Activated naive CD4-positive, alpha-beta T cell treated with anti-CD3 and anti-CD28 coated beads, Interleukin-2, amount 50 U/mL, for 72 hours (primary cell): Measurements from ENCODE around the gene UMODL1. TPM values are rescaled to one million over a fixed set of nuclear protein-coding genes. Genes with fewer than 3 reads are reported as not detected.
A peak's percentile ranks its signal among the peaks of the same experiment; 100 is the strongest.
"Not testable (repeated sequence)": the region's sequence is repeated elsewhere in the genome, so short reads cannot be mapped to it uniquely, and the experiment has no call there.

Source experiments
- ATAC-seq, 2 donors: fragments of 150-1000 bp; cut with Tn5 transposase; 2 replicates each; pipeline ENCODE4 v1.10.0; 2021; ENCODE audit warnings: mild to moderate bottlenecking in 2 of 2, moderate library complexity in 2 of 2
- DNase-seq, 2 donors: peaks; one replicate each; pipeline ENCODE4 v3.0.0; 2021 to 2022; ENCODE audit warnings: low spot score in 2 of 2
- H3K27ac Mint-ChIP-seq, 2 donors: one replicate each; pipeline ENCODE4 v1.8.0; 2022; ENCODE audit warnings: mild to moderate bottlenecking in 2 of 2, mixed read lengths in 2 of 2
- H3K36me3 Mint-ChIP-seq, 2 donors: one replicate each; pipeline ENCODE4 v1.8.0; 2022; ENCODE audit warnings: mixed read lengths in 2 of 2
- H3K9me3 Mint-ChIP-seq, 2 donors: one replicate each; pipeline ENCODE4 v1.8.0; 2022; ENCODE audit warnings: mixed read lengths in 2 of 2
- total RNA-seq, 2 donors: library from RNA; stranded (reverse); gene quantifications; one replicate each; pipeline ENCODE4 v1.2.3, GENCODE V29; 2022

Gene UMODL1
- total RNA-seq, 2 donors from 2014 or later: 0.09 to 0.18 TPM

DNA sequence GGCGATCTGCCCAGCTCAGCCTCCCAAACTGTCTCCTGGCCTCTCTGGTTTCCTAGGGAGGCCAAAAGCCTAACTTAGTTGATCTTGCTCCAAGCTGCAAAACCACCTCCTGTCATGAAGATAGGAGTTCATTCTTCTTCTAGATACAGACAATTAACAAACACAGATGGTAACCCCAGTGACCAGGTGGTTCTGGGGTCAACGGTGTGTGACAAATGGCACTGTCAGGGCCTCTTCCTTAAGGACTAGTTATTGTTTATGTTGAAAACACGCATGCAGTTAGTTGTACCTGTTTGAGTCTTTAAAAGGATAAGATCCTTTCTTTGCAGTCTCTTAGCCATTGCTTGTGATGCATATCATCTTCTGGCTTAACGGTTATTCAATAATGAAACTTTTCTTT is 4.6 kb upstream of the UMODL1 start:
- ATAC-seq (no peak), DNase-seq (no peak)
- Mint-ChIP-seq H3K9me3 (no peaks in the 10 kb centered on the region), H3K36me3 (no peaks in the 10 kb centered on the region), H3K27ac (no peak overlapping the region)

DNA sequence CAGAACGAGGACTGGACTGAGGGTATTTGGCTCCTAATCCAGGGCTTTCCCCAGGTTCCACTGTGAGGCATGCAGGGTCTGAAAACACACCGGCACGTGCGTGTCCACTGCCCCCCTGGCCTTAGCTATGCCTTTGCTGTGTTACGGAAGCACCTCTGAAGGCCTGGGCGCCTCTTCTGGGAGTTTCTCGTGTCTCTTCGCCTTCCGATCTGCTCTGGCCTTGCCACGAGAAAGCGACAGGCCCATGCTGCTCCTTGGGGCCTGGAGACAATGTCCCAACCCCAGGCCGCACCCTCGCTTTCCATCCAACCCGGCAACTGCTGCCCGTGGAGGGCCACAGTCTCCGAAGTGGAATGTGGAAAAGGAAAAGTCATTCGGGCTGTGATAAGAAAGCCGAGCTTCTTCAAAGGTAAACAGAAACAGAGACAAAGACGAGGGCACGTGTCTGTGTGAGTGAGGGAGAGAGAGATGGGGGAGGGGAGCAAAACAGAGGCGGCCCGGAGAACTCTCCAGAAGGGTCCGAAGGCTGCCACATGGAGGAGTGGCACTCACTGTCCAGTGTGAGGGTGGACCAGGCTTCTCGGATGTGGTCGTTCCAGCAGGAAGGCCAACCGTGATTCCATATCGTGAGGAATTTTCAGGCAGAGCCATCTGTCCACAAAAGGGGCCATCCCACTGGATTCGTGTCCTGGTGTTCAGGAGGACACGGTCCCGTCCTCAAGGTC is 3.4 kb upstream of the UMODL1 start:
- H3K36me3 Mint-ChIP-seq: no peaks in the 10 kb centered on the region
- no peaks in the 10 kb centered on the region for H3K9me3 Mint-ChIP-seq
- H3K27ac Mint-ChIP-seq: peak overlapping the region; percentile 53 to 81
- DNase-seq (no peak), ATAC-seq (no peak)

- Mint-ChIP-seq H3K27ac (no peak overlapping the region), H3K36me3 (no peaks in the 10 kb centered on the region), H3K9me3 (no peaks in the 10 kb centered on the region)
- ATAC-seq: no peak
- no peak for DNase-seq
Observed at GRCh38 chr21:42068256-42068545, 2.9 kb upstream of the UMODL1 start.

GRCh38 chr21:42068592-42068991 is 2.5 kb upstream of the UMODL1 start:
- H3K9me3 Mint-ChIP-seq: no peaks in the 10 kb centered on the region
- ATAC-seq (no peak), DNase-seq (no peak)
- no peaks in the 10 kb centered on the region for H3K36me3 Mint-ChIP-seq
- no peak overlapping the region for H3K27ac Mint-ChIP-seq

DNA sequence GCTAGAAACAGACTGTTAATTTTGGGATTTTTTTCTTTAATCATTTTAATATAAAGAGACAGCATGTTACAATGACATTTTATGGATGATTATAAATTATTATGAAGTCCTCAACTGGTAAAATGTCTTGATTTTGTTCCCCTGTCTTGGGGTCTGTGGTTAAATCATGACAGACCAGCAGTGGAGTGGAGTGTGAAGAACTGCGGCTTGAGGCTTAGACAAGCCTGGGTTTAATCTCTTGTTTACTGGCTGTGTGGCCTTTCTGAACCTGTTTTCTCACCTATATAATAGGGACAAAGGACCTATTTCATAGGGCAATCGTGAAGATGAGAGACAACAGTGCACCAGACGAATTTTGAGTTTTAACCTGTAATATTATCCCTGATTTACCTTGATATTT is 1.8 kb upstream of the UMODL1 start:
- ATAC-seq: no peak
- no peak overlapping the region for H3K27ac Mint-ChIP-seq
- H3K36me3 Mint-ChIP-seq: no peaks in the 10 kb centered on the region
- no peaks in the 10 kb centered on the region for H3K9me3 Mint-ChIP-seq
- no peak for DNase-seq

GRCh38 chr21:42069843-42070242 is 1.3 kb upstream of the UMODL1 start:
- no peak for DNase-seq
- Mint-ChIP-seq H3K27ac (no peak overlapping the region), H3K36me3 (no peaks in the 10 kb centered on the region), H3K9me3 (no peaks in the 10 kb centered on the region)
- ATAC-seq: no peak

DNA sequence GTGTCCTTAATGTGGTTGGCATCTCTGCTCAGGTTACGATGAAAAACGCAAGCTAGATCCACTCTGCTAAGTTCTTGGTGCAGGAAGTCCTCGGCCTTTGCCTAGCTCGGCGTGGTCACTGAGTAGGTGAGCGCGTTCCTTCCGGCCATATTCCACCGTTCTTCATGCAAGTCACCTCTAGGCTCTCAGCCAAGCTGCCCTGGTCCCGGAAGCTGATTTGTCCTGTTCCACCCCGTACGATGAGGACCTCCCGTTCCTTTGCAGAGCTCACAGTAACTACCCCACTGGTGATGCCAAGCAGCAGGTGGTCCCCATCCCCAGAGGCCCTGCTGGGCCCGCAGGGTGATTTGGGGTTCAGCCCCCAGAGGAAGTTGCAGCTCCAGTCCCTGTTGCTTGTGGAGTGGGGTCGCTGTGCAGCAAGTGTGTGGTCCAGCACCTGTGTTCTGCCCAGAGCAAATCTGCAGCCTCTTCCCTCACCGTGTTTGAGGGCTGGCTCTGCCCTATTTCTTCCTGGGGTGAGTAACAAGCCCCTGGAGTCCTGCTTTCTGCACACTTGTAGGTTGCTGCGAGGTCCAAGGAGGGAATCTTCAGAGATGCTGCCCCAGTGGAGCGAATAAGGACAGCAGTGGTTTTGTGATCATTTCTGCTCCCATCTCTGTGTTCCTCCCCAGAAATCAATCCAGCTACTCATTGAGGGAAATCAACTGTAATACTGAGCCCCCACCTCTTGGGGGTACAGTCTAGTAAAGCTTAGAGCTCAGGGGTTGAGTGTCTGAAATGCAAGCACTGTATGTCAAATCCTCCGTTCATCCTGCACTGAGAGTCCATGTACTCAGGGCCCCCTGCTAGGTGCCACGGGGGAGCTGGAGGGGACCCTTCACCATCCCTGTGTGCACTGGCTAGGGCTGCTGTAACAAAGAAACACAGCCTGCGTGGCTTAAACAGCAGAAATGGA is 2.3 kb downstream of the UMODL1 start:
- H3K27ac Mint-ChIP-seq: peak overlapping the region in 1 of 2 donors; percentile 15
- no peaks in the 10 kb centered on the region for H3K36me3 Mint-ChIP-seq
- no peaks in the 10 kb centered on the region for H3K9me3 Mint-ChIP-seq

GRCh38 chr21:42075686-42076471 is 4.8 kb downstream of the UMODL1 start:
- no peaks in the 10 kb centered on the region for H3K36me3 Mint-ChIP-seq
- ATAC-seq (no peak), DNase-seq (no peak)
- no peaks in the 10 kb centered on the region for H3K9me3 Mint-ChIP-seq
- H3K27ac Mint-ChIP-seq: peak overlapping the region in 1 of 2 donors; percentile 32

More for the DNA sequence above, 2.3 kb downstream of the UMODL1 start:
- ATAC-seq (no peak), DNase-seq (no peak)

DNA sequence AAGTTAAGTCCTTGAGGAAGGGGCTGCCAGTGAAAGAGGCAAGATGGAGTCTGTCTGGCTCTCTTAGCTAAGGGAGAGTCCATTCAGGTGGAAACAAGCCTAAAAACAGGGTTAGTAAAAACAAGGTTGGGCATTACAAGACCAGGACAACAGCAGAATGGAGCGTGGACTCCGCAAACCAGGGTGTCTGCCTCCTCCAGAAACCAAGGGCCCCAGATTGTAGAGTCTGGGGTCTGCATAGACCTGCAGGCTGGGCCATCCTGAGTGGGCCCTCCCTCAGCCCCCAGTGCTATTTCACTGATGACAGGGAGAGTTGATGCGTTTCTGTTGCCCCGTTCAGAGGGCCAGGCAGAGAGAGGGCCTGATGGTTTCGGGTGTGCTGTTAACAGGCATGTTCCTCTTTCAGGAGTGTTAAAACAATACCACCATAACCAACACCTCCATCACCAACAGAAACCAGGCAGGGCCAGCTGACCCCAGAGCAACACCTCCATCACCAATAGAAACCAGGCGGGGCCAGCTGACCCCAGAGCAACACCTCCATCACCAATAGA is 6.6 kb downstream of the UMODL1 start:
- not testable (repeated sequence) for H3K36me3 Mint-ChIP-seq, DNase-seq, ATAC-seq, H3K9me3 Mint-ChIP-seq, H3K27ac Mint-ChIP-seq

- H3K36me3 Mint-ChIP-seq, H3K9me3 Mint-ChIP-seq, ATAC-seq, DNase-seq: not testable (repeated sequence)
- peak overlapping the region in 1 of 2 donors; percentile 38 for H3K27ac Mint-ChIP-seq
Observed at GRCh38 chr21:42078247-42079007, 7.3 kb downstream of the UMODL1 start.

GRCh38 chr21:42079008-42079938 is 8.2 kb downstream of the UMODL1 start:
- H3K36me3 Mint-ChIP-seq: no peaks in the 10 kb centered on the region

DNA sequence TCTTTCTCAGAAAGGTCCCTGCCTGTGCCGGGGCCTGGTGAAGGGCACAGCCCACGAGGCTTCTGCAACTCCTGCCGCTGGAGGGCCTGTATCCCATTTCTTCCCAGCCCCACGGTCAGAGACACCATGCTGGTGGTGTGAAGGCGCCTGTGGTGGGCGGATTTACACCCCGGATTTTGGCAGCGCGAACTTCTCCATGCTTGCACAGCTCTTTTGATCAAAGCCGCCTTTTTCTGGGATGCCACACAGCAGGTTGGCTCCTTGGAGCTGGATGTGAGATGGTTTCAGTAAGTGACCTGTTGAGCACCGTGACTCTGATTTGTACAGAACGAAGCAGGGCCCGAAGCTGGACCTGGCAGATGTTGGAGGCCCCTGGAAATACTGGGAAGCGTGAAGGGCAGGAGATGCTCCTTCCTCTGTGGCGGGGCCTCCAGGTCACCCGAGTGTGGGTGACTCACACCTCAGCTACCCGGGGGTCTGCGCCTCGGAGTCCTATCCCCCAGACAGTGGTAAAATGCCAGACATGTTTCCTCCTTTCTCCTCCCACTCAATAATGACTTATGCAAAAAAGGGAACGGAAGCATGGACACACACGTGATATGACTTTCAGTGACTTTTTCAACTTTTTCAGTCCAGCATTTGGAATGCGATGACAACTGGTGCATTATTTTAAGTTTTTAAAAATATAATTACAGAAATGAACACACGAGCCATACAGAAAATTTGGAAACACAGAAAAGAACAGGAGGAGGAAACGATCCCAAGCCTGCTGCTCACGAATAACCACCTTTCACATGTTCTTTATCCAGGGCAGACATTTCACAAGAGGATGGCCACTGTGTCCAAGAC is 9.0 kb downstream of the UMODL1 start:
- ATAC-seq (no peak), DNase-seq (no peak)
- Mint-ChIP-seq H3K36me3 (no peaks in the 10 kb centered on the region), H3K27ac (no peak overlapping the region), H3K9me3 (no peaks in the 10 kb centered on the region)

More at GRCh38 chr21:42079008-42079938, 8.2 kb downstream of the UMODL1 start:
- Mint-ChIP-seq H3K27ac (peak overlapping the region; percentile 38 to 61), H3K9me3 (no peaks in the 10 kb centered on the region)
- DNase-seq: no peak
- ATAC-seq: no peak

- DNase-seq (no peak), ATAC-seq (no peak)
- no peak overlapping the region for H3K27ac Mint-ChIP-seq
- H3K9me3 Mint-ChIP-seq: no peaks in the 10 kb centered on the region
- H3K36me3 Mint-ChIP-seq: no peaks in the 10 kb centered on the region
Observed at GRCh38 chr21:42080788-42081083, 9.6 kb downstream of the UMODL1 start.

DNA sequence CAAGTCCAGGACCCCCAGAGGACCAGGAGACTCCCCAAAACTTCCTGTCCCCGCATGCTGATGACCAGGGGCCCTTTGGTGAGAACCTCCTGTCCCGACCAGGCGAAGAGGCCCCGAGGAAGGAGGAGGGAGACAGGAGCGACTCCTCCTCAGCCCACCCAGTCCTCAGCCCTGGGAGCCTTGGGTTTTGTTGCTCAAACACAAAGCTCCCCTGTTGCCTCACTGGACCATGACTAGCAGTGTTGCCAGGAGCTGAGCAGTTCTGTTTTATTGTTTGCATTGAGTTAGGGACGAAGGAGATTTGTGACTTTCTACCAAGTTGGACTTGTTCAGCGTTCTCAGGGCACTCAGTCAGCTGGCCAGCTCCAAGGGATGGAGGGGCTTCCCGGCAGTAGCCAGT is 10.0 kb downstream of the UMODL1 start:
- no peaks in the 10 kb centered on the region for H3K36me3 Mint-ChIP-seq
- H3K27ac Mint-ChIP-seq: no peak overlapping the region
- ATAC-seq (no peak), DNase-seq (no peak)
- no peaks in the 10 kb centered on the region for H3K9me3 Mint-ChIP-seq
